ENCODE measurements around the gene APIP.

The APIP gene

DNA sequence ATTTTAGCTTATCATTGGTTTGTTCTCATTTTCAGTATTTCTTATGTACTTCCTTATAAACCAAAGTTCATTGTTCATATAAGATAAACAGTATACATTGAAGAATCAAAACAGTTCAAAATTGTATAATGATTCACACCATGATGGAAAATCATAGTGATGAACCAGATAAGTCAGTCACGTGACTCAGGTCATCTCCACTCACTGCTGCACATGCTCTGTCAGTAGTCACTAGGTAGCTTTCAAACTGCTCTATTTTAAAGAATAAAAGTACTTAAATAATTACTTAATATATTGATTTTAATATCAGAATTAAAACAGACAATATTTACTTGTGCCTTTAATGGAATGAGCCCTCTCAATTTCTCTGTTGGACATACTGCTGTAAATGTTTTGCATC lies 37.8 kb upstream of the APIP start:
- Histone ChIP-seq H2BK12ac (ENCODE audit: low read length) (no peak overlapping the region), H3K27ac (ENCODE audit: low read depth, low read length) (no peak overlapping the region), H2AFZ (ENCODE audit: insufficient read depth, low read length, poor library complexity) (no peak overlapping the region), H3K79me1 (ENCODE audit: low read length) (no peaks in the 10 kb centered on the region), H3K4me1 (ENCODE audit: control insufficient read depth in 1 of 2, insufficient read depth in 2 of 2, low read length in 2 of 2) (no peaks in the 10 kb centered on the region), H2BK5ac (ENCODE audit: low read depth, low read length, poor library complexity) (no peak overlapping the region), H3K27me3 (ENCODE audit: insufficient read depth, low read length) (no peaks in the 10 kb centered on the region), H3K23ac (ENCODE audit: low read length) (no peak overlapping the region), H3K9me3 (ENCODE audit: insufficient read depth, low read depth, low read length) (no peaks in the 10 kb centered on the region), H3K9ac (ENCODE audit: low read length) (no peak overlapping the region), H2BK120ac (ENCODE audit: insufficient read depth, low read length, poor library complexity) (no peak overlapping the region), H3K18ac (ENCODE audit: low read length) (no peak overlapping the region), H3K4me3 (ENCODE audit: low read depth, low read length) (no peak overlapping the region), H3K79me2 (ENCODE audit: control insufficient read depth, insufficient read depth, low read length, poor library complexity) (no peaks in the 10 kb centered on the region), H4K12ac (ENCODE audit: low read depth, low read length) (no peak overlapping the region), H3K14ac (ENCODE audit: low read length) (no peak overlapping the region), H2AK5ac (ENCODE audit: low read length) (no peak overlapping the region), H4K91ac (ENCODE audit: low read depth, low read length) (no peak overlapping the region), H3K4ac (ENCODE audit: low read depth, low read length) (no peak overlapping the region), H3K36me3 (ENCODE audit: control insufficient read depth in 1 of 2, insufficient read depth in 2 of 2, low read length in 2 of 2) (no peaks in the 10 kb centered on the region), H4K8ac (ENCODE audit: low read depth, low read length) (no peak overlapping the region), H3K4me2 (ENCODE audit: low read length) (no peak overlapping the region)
- WGBS (ENCODE audit: extremely low coverage, insufficient coverage, insufficient read length) = no CpG with 5 or more reads among the region's 1 CpG
- no peak for DNase-seq

DNA sequence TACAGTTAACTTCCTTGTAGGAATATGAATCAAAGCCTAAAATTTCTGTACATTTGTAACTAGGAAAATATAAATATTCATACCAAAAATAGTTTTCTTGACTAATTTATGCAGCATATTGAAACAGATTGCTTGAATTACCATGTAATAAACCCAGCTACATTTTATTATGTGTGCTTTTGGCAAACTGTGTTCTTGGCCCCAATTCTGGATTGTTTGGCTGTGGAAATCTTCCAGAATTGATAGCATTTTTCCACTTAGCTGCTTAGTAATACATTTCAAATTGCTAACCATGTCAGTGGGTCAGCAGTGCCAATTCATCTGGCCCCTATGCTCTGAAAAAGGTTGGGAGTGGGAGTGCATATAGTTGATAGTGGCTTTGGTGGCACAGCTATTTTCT lies 32.5 kb upstream of the APIP start:
- Histone ChIP-seq H4K12ac (ENCODE audit: low read depth, low read length) (no peak overlapping the region), H4K91ac (ENCODE audit: low read depth, low read length) (no peak overlapping the region)
- DNase-seq = no peak

DNA sequence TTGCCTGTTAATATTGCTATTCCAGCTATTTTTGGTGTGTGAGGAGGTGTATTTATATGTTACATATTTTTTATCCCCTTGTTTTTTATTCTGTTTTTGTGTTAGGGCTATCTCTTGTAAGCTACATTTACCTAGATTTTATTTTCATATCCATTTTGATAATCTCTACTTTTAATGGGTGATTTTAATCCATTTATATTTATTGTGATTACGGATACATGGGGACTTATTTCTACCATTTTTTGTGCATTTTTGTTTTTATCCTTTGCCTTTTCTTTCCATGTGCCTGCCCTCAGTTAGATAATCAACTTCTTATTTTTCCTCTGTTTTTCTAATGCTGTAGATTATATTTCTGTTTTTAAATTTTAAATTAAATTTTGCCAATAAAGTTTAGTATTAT lies 28.5 kb upstream of the APIP start:
- Histone ChIP-seq H3K14ac (ENCODE audit: low read length) (no peak overlapping the region), H3K18ac (ENCODE audit: low read length) (no peak overlapping the region), H2AK5ac (ENCODE audit: low read length) (no peak overlapping the region), H4K91ac (ENCODE audit: low read depth, low read length) (no peak overlapping the region), H2AFZ (ENCODE audit: insufficient read depth, low read length, poor library complexity) (no peak overlapping the region), H3K79me1 (ENCODE audit: low read length) (no peaks in the 10 kb centered on the region), H3K27ac (ENCODE audit: low read depth, low read length) (no peak overlapping the region), H3K4me2 (ENCODE audit: low read length) (no peak overlapping the region), H2BK12ac (ENCODE audit: low read length) (no peak overlapping the region), H4K8ac (ENCODE audit: low read depth, low read length) (no peak overlapping the region), H3K23ac (ENCODE audit: low read length) (no peak overlapping the region), H2BK120ac (ENCODE audit: insufficient read depth, low read length, poor library complexity) (no peak overlapping the region), H3K9ac (ENCODE audit: low read length) (no peak overlapping the region), H4K12ac (ENCODE audit: low read depth, low read length) (no peak overlapping the region), H3K36me3 (ENCODE audit: control insufficient read depth in 1 of 2, insufficient read depth in 2 of 2, low read length in 2 of 2) (no peaks in the 10 kb centered on the region), H3K4me1 (ENCODE audit: control insufficient read depth in 1 of 2, insufficient read depth in 2 of 2, low read length in 2 of 2) (peaks cover 2 to 5% of the 10 kb centered on the region in 2 experiments), H3K79me2 (ENCODE audit: control insufficient read depth, insufficient read depth, low read length, poor library complexity) (no peaks in the 10 kb centered on the region), H3K27me3 (ENCODE audit: insufficient read depth, low read length) (no peaks in the 10 kb centered on the region), H2BK5ac (ENCODE audit: low read depth, low read length, poor library complexity) (no peak overlapping the region), H3K9me3 (ENCODE audit: insufficient read depth, low read depth, low read length) (no peaks in the 10 kb centered on the region), H3K4me3 (ENCODE audit: low read depth, low read length) (no peak overlapping the region), H3K4ac (ENCODE audit: low read depth, low read length) (no peak overlapping the region)
- no CpG with 5 or more reads among the region's 1 CpG for WGBS (ENCODE audit: extremely low coverage, insufficient coverage, insufficient read length)
- no peak for DNase-seq

More for the DNA sequence above, 32.5 kb upstream of the APIP start:
- Histone ChIP-seq H2AFZ (ENCODE audit: insufficient read depth, low read length, poor library complexity) (no peak overlapping the region), H3K23ac (ENCODE audit: low read length) (no peak overlapping the region), H3K4me1 (ENCODE audit: control insufficient read depth in 1 of 2, insufficient read depth in 2 of 2, low read length in 2 of 2) (peaks cover under 1 to 2% of the 10 kb centered on the region in 2 experiments), H2BK12ac (ENCODE audit: low read length) (no peak overlapping the region), H3K14ac (ENCODE audit: low read length) (no peak overlapping the region), H3K79me2 (ENCODE audit: control insufficient read depth, insufficient read depth, low read length, poor library complexity) (no peaks in the 10 kb centered on the region), H3K4ac (ENCODE audit: low read depth, low read length) (no peak overlapping the region), H3K9ac (ENCODE audit: low read length) (no peak overlapping the region), H3K27ac (ENCODE audit: low read depth, low read length) (no peak overlapping the region), H3K4me3 (ENCODE audit: low read depth, low read length) (no peak overlapping the region), H3K18ac (ENCODE audit: low read length) (no peak overlapping the region), H3K4me2 (ENCODE audit: low read length) (no peak overlapping the region), H2BK5ac (ENCODE audit: low read depth, low read length, poor library complexity) (no peak overlapping the region), H4K8ac (ENCODE audit: low read depth, low read length) (no peak overlapping the region), H3K79me1 (ENCODE audit: low read length) (no peaks in the 10 kb centered on the region), H3K36me3 (ENCODE audit: control insufficient read depth in 1 of 2, insufficient read depth in 2 of 2, low read length in 2 of 2) (no peaks in the 10 kb centered on the region), H3K9me3 (ENCODE audit: insufficient read depth, low read depth, low read length) (no peaks in the 10 kb centered on the region), H2AK5ac (ENCODE audit: low read length) (no peak overlapping the region), H3K27me3 (ENCODE audit: insufficient read depth, low read length) (no peaks in the 10 kb centered on the region), H2BK120ac (ENCODE audit: insufficient read depth, low read length, poor library complexity) (no peak overlapping the region)

DNA sequence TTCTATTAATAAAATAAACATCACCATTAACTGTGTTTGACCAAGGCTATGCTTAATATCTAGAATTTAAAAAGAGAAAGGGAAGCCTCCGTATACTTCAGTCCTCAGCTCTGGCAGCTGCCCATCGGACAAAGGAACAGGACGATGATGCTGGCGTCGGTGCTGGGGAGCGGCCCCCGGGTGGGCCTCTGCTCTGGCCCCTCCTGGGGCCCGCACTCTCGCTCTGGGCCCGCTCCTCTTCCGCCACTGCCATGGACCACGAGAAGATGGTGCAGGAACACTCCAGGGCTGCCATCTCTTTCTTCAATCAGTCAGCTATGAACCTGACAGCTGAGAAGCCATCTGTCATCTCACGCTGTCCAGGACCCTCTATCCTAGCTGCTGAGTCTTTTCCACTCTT lies 25.5 kb upstream of the APIP start:
- Histone ChIP-seq H3K79me2 (ENCODE audit: control insufficient read depth, insufficient read depth, low read length, poor library complexity) (no peaks in the 10 kb centered on the region), H3K4me2 (ENCODE audit: low read length) (no peak overlapping the region), H4K91ac (ENCODE audit: low read depth, low read length) (peak overlapping the region; percentile 6), H3K4me1 (ENCODE audit: control insufficient read depth in 1 of 2, insufficient read depth in 2 of 2, low read length in 2 of 2) (peaks cover 3 to 7% of the 10 kb centered on the region in 2 experiments), H3K14ac (ENCODE audit: low read length) (no peak overlapping the region), H3K27ac (ENCODE audit: low read depth, low read length) (no peak overlapping the region), H4K8ac (ENCODE audit: low read depth, low read length) (no peak overlapping the region), H3K36me3 (ENCODE audit: control insufficient read depth in 1 of 2, insufficient read depth in 2 of 2, low read length in 2 of 2) (no peaks in the 10 kb centered on the region), H3K4ac (ENCODE audit: low read depth, low read length) (peak overlapping the region; percentile 36), H2BK12ac (ENCODE audit: low read length) (no peak overlapping the region), H3K23ac (ENCODE audit: low read length) (no peak overlapping the region), H3K4me3 (ENCODE audit: low read depth, low read length) (no peak overlapping the region), H2BK5ac (ENCODE audit: low read depth, low read length, poor library complexity) (no peak overlapping the region), H3K27me3 (ENCODE audit: insufficient read depth, low read length) (no peaks in the 10 kb centered on the region), H3K18ac (ENCODE audit: low read length) (peak overlapping the region; percentile 65), H4K12ac (ENCODE audit: low read depth, low read length) (no peak overlapping the region), H3K79me1 (ENCODE audit: low read length) (no peaks in the 10 kb centered on the region), H2AFZ (ENCODE audit: insufficient read depth, low read length, poor library complexity) (no peak overlapping the region), H2BK120ac (ENCODE audit: insufficient read depth, low read length, poor library complexity) (no peak overlapping the region), H3K9ac (ENCODE audit: low read length) (no peak overlapping the region), H2AK5ac (ENCODE audit: low read length) (peak overlapping the region; percentile 37), H3K9me3 (ENCODE audit: insufficient read depth, low read depth, low read length) (no peaks in the 10 kb centered on the region)
- no CpG with 5 or more reads among the region's 13 CpGs for WGBS (ENCODE audit: extremely low coverage, insufficient coverage, insufficient read length)
- no peak for DNase-seq
